Activated CD8-positive, alpha-beta memory T cell treated with anti-CD3 and anti-CD28 coated beads, Interleukin-2, amount 10 ng/mL, durations not matched to agents 7 days and 5 days (primary cell): ENCODE results near the gene ESRP2. TPM values are rescaled to one million over a fixed set of nuclear protein-coding genes. Genes with fewer than 3 reads are reported as not detected.
A peak's percentile ranks its signal among the peaks of the same experiment; 100 is the strongest.

Experiments
- ATAC-seq: fragments of 150-1000 bp; cut with Tn5 transposase; one replicate; pipeline ENCODE4 v1.10.0; 2021; ENCODE audit warnings: moderate library complexity
- CTCF ChIA-PET: fragments of 350-600 bp; sonication (Branson Sonifier 250); formaldehyde crosslinking; loops from one replicate; lab custom pipeline; 2021; ENCODE audit warnings: antibody characterized with exemption; lab: Charles Lee
- DNase-seq: peaks from one replicate; pipeline ENCODE4 v3.0.0-alpha.2; 2020
- H3K27ac Mint-ChIP-seq: one replicate; pipeline ENCODE4 v1.8.0; 2021; ENCODE audit warnings: mild to moderate bottlenecking, mixed read lengths
- H3K27me3 Mint-ChIP-seq: one replicate; pipeline ENCODE4 v1.8.0; 2021; ENCODE audit warnings: mixed read lengths
- H3K36me3 Mint-ChIP-seq: one replicate; pipeline ENCODE4 v1.8.0; 2021; ENCODE audit warnings: mild to moderate bottlenecking, mixed read lengths
- H3K4me1 Mint-ChIP-seq: one replicate; pipeline ENCODE4 v1.8.0; 2021; ENCODE audit warnings: mixed read lengths
- H3K4me3 Mint-ChIP-seq: one replicate; pipeline ENCODE4 v1.8.0; 2021; ENCODE audit warnings: mild to moderate bottlenecking, moderate library complexity, mixed read lengths
- H3K9me3 Mint-ChIP-seq: one replicate; pipeline ENCODE4 v1.8.0; 2022; ENCODE audit warnings: low read depth, mixed read lengths
- total RNA-seq, 2 experiments: library from RNA; stranded (reverse); gene quantifications; one replicate each; pipeline ENCODE4 v1.2.3, GENCODE V29; 2021

ESRP2 gene
- total RNA-seq, 2 experiments from 2014 or later = not detected

- CTCF ChIA-PET = interaction anchor here (1.0 to 6.4 kb wide), 7 partner anchors 7 to 887 kb away, joined by 3 to 56 read pairs (median 5); partner anchors contain the start of genes PRMT7, SLC7A6 and SLC7A6OS
- DNase-seq = no peak
- no peaks in the 10 kb centered on the region for H3K27me3 Mint-ChIP-seq
Measured at GRCh38 chr16:68244481-68244902, 8.6 kb upstream of the ESRP2 start.

GRCh38 chr16:68242926-68243858, 7.3 kb upstream of the ESRP2 start:
- Mint-ChIP-seq H3K9me3 (no peaks in the 10 kb centered on the region), H3K27me3 (no peaks in the 10 kb centered on the region), H3K4me3 (no peak overlapping the region), H3K4me1 (peaks cover 32% of the 10 kb centered on the region), H3K36me3 (no peaks in the 10 kb centered on the region), H3K27ac (no peak overlapping the region)
- CTCF ChIA-PET = interaction anchor here (0.7 to 6.4 kb wide), 6 partner anchors 8 to 888 kb away, joined by 3 to 56 read pairs (median 4); partner anchors contain the start of gene SLC7A6
- no peak for ATAC-seq
- DNase-seq = no peak

More at GRCh38 chr16:68244481-68244902, 8.6 kb upstream of the ESRP2 start:
- no peak for ATAC-seq
- peak overlapping the region; percentile 85 for H3K27ac Mint-ChIP-seq
- H3K9me3 Mint-ChIP-seq = no peaks in the 10 kb centered on the region
- peak overlapping the region; percentile 96 for H3K4me3 Mint-ChIP-seq
- H3K4me1 Mint-ChIP-seq = peaks cover 25% of the 10 kb centered on the region
- H3K36me3 Mint-ChIP-seq = peaks cover 3% of the 10 kb centered on the region

GRCh38 chr16:68242085-68242484, 6.2 kb upstream of the ESRP2 start:
- CTCF ChIA-PET = interaction anchor here (0.9 to 6.4 kb wide), 3 partner anchors 9 to 86 kb away, joined by 4 to 35 read pairs (median 15); no protein-coding TSS in a partner anchor
- no peaks in the 10 kb centered on the region for H3K9me3 Mint-ChIP-seq
- ATAC-seq (no peak), DNase-seq (no peak)
- no peaks in the 10 kb centered on the region for H3K36me3 Mint-ChIP-seq
- peaks cover 40% of the 10 kb centered on the region for H3K4me1 Mint-ChIP-seq
- no peak overlapping the region for H3K4me3 Mint-ChIP-seq
- no peak overlapping the region for H3K27ac Mint-ChIP-seq
- H3K27me3 Mint-ChIP-seq = peaks cover under 1% of the 10 kb centered on the region

- DNase-seq (no peak), ATAC-seq (peak; percentile 28)
- Mint-ChIP-seq H3K9me3 (no peaks in the 10 kb centered on the region), H3K36me3 (no peaks in the 10 kb centered on the region), H3K4me3 (peak overlapping the region; percentile 82), H3K4me1 (peaks cover 31% of the 10 kb centered on the region), H3K27me3 (peaks cover 8% of the 10 kb centered on the region), H3K27ac (peak overlapping the region; percentile 90)
- CTCF ChIA-PET = interaction anchor here (0.6 to 2.1 kb wide), 11 partner anchors 7 to 302 kb away, joined by 3 to 14 read pairs (median 4); partner anchors contain the start of genes PLA2G15, PRMT7, SLC7A6 and SLC7A6OS
Measured at GRCh38 chr16:68238029-68238345, 2.1 kb upstream of the ESRP2 start.

- Mint-ChIP-seq H3K4me1 (peaks cover 34% of the 10 kb centered on the region), H3K27me3 (peaks cover 8% of the 10 kb centered on the region), H3K27ac (peak overlapping the region; percentile 90), H3K4me3 (peak overlapping the region; percentile 82), H3K9me3 (no peaks in the 10 kb centered on the region), H3K36me3 (no peaks in the 10 kb centered on the region)
- CTCF ChIA-PET = interaction anchor here (0.8 to 2.1 kb wide), 9 partner anchors 8 to 421 kb away, joined by 3 to 10 read pairs (median 4); partner anchors contain the start of genes PLA2G15 and SLC7A6
- DNase-seq (peak; percentile 94), ATAC-seq (peak; percentile 84)
Measured at GRCh38 chr16:68237243-68238028, 1.5 kb upstream of the ESRP2 start.

GRCh38 chr16:68236826-68237242, 907 bp upstream of the ESRP2 start:
- H3K9me3 Mint-ChIP-seq = no peaks in the 10 kb centered on the region
- peaks cover 34% of the 10 kb centered on the region for H3K4me1 Mint-ChIP-seq
- CTCF ChIA-PET = interaction anchor here (1.4 to 2.1 kb wide), 6 partner anchors 8 to 420 kb away, joined by 3 to 10 read pairs (median 6); partner anchors contain the start of genes PLA2G15 and SLC7A6
- H3K4me3 Mint-ChIP-seq = peak overlapping the region; percentile 82
- ATAC-seq (no peak), DNase-seq (no peak)
- peak overlapping the region; percentile 24 for H3K27ac Mint-ChIP-seq
- H3K36me3 Mint-ChIP-seq = no peaks in the 10 kb centered on the region
- H3K27me3 Mint-ChIP-seq = peaks cover 8% of the 10 kb centered on the region

- Mint-ChIP-seq H3K27me3 (peaks cover 8% of the 10 kb centered on the region), H3K4me1 (peaks cover 34% of the 10 kb centered on the region), H3K9me3 (no peaks in the 10 kb centered on the region), H3K36me3 (no peaks in the 10 kb centered on the region), H3K27ac (no peak overlapping the region), H3K4me3 (peak overlapping the region; percentile 82)
- no peak for DNase-seq
- ATAC-seq = peak; percentile 2
- CTCF ChIA-PET = interaction anchor here (1.4 to 2.1 kb wide), 6 partner anchors 8 to 420 kb away, joined by 3 to 10 read pairs (median 6); partner anchors contain the start of genes PLA2G15 and SLC7A6
Measured at GRCh38 chr16:68236137-68236825, 354 bp upstream of the ESRP2 start.

- Mint-ChIP-seq H3K4me3 (no peak overlapping the region), H3K4me1 (peaks cover 34% of the 10 kb centered on the region), H3K27me3 (peaks cover 8% of the 10 kb centered on the region), H3K27ac (no peak overlapping the region), H3K36me3 (no peaks in the 10 kb centered on the region), H3K9me3 (no peaks in the 10 kb centered on the region)
- CTCF ChIA-PET = interaction anchor here (1.4 to 2.1 kb wide), 2 partner anchors 26 to 27 kb away, joined by 3 to 8 read pairs; no protein-coding TSS in a partner anchor
- DNase-seq = no peak
- no peak for ATAC-seq
Measured at GRCh38 chr16:68235108-68235886, 630 bp downstream of the ESRP2 start.

GRCh38 chr16:68234188-68235107, 1.5 kb downstream of the ESRP2 start:
- Mint-ChIP-seq H3K4me1 (peaks cover 28% of the 10 kb centered on the region), H3K4me3 (peak overlapping the region; percentile 12), H3K27me3 (peaks cover 8% of the 10 kb centered on the region), H3K9me3 (no peaks in the 10 kb centered on the region), H3K27ac (peak overlapping the region; percentile 65), H3K36me3 (peaks cover under 1% of the 10 kb centered on the region)
- ATAC-seq (no peak), DNase-seq (no peak)
- CTCF ChIA-PET = interaction anchor here (1.4 kb wide), 1 partner anchor 28 kb away, joined by 3 read pairs; no protein-coding TSS in a partner anchor

- H3K4me3 Mint-ChIP-seq = no peak overlapping the region
- CTCF ChIA-PET = interaction anchor here (1.4 kb wide), 1 partner anchor 29 kb away, joined by 3 read pairs; no protein-coding TSS in a partner anchor
- H3K27ac Mint-ChIP-seq = no peak overlapping the region
- ATAC-seq = no peak
- H3K27me3 Mint-ChIP-seq = peaks cover 8% of the 10 kb centered on the region
- peaks cover 1% of the 10 kb centered on the region for H3K36me3 Mint-ChIP-seq
- H3K4me1 Mint-ChIP-seq = peaks cover 27% of the 10 kb centered on the region
- no peaks in the 10 kb centered on the region for H3K9me3 Mint-ChIP-seq
- DNase-seq = no peak
Measured at GRCh38 chr16:68233835-68234187, 2.1 kb downstream of the ESRP2 start.
